HG02840 (cell line): ENCODE data around the gene IPO4.

Experiments
- ATAC-seq: cut with Tn5 transposase; IDR thresholded peaks from one replicate; pipeline ENCODE4 v1.9.1; 2021; ENCODE audit warnings: mild to moderate bottlenecking, moderate library complexity, moderate number of reproducible peaks; ENCODE audit not compliant: unreplicated experiment, low FRiP score

Gene IPO4

DNA sequence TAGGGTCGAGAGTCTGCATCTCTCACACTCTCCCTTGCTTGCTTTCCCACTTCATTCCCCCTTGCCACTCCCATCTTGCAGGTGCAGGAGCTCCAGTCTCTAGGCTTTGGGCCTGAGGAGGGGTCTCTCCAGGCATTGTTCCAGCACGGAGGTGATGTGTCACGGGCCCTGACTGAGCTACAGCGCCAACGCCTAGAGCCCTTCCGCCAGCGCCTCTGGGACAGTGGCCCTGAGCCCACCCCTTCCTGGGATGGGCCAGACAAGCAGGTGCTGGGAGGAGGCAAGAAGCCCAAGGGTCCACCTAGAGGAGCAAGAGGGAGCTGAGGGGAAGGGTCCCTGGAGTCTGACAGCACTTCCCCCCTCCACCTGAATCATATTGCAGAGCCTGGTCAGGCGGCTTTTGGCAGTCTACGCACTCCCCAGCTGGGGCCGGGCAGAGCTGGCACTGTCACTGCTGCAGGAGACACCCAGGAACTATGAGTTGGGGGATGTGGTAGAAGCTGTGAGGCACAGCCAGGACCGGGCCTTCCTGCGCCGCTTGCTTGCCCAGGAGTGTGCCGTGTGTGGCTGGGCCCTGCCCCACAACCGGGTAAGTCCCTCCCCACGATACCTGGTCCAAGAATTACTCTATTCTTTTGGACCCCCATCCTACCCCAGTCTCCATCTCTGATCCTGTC, 37.1 kb downstream of the IPO4 start:
- ATAC-seq: no peak

DNA sequence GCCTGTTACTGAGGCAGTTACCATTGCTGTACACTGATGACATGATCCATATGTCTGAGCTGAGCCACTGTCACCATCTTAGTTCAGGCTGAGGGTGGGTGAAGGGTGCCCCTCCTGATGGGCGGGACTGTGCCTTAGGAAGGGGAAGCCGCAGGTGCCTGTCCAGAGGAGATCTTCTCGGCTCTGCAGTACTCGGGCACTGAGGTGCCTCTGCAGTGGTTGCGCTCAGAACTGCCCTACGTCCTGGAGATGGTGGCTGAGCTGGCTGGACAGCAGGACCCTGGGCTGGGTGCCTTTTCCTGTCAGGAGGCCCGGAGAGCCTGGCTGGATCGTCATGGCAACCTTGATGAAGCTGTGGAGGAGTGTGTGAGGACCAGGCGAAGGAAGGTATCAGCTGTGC, 37.6 kb downstream of the IPO4 start:
- ATAC-seq: no peak

DNA sequence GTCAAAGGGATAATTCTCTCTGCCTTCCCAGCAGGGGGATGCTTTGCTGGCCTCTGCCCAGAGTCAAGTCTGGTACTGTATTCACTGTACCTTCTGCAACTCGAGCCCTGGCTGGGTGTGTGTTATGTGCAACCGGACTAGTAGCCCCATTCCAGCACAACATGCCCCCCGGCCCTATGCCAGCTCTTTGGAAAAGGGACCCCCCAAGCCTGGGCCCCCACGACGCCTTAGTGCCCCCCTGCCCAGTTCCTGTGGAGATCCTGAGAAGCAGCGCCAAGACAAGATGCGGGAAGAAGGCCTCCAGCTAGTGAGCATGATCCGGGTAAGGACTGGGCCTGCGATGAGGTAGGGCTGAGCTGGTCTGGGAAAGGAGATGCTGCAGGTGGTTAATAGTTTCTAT, 38.0 kb downstream of the IPO4 start:
- no peak for ATAC-seq

DNA sequence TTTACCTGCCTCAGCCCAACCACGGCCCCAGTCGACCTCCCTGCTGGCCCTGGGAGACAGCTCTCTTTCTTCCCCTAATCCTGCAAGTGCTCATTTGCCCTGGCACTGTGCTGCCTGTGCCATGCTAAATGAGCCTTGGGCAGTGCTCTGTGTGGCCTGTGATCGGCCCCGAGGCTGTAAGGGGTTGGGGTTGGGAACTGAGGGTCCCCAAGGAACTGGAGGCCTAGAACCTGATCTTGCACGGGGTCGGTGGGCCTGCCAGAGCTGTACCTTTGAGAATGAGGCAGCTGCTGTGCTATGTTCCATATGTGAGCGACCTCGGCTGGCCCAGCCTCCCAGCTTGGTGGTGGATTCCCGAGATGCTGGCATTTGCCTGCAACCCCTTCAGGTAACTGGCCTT, 38.6 kb downstream of the IPO4 start:
- no peak for ATAC-seq

DNA sequence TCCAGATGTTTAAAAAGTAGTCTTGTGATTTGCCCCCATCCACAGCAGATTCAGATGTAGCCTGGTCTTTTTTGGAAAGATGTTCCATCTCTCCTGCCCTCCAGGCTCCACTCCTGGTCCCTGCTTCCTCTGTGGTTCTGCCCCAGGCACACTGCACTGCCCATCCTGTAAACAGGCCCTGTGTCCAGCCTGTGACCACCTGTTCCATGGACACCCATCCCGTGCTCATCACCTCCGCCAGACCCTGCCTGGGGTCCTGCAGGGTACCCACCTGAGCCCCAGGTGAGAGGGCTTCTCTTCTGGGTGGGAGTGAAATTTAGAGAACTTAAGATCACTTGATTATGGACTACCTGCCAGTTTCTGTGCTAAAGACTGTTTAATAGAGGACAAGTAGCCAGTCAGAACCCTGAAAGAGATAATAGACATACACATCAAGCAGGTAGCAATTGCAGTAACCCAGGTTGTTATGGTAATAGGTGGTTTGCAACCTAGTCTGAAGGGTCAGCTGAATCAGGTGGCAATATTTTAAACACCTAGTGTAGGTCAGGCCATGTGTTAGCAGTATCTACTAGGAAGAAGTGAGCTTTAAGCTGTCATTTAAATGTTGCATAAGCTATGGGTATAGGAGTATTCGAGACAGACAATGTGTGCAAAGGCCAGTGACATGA, 39.2 kb downstream of the IPO4 start:
- ATAC-seq: no peak

DNA sequence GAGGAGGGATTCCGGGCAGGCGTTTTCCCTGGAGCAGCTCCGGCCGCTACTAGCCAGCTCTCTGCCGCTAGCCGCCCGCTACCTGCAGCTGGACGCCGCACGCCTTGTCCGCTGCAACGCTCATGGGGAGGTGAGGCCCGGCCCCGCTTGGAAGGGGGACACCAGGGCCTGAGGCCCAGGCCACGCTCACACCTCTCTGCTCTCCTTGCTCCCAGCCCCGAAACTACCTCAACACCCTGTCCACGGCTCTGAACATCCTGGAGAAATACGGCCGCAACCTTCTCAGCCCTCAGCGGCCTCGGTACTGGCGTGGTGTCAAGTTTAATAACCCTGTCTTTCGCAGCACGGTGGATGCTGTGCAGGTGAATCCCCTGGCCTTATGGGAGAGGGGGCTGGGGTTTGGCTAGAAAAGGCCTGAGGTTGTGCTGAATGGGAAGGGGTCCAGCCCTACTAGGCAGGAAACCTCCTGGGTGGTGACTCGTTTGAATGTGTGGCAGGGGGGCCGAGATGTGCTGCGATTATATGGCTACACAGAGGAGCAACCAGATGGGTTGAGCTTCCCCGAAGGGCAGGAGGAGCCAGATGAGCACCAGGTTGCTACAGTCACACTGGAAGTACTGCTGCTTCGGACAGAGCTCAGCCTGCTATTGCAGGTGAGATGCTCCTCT, 40.7 kb downstream of the IPO4 start:
- ATAC-seq: no peak

DNA sequence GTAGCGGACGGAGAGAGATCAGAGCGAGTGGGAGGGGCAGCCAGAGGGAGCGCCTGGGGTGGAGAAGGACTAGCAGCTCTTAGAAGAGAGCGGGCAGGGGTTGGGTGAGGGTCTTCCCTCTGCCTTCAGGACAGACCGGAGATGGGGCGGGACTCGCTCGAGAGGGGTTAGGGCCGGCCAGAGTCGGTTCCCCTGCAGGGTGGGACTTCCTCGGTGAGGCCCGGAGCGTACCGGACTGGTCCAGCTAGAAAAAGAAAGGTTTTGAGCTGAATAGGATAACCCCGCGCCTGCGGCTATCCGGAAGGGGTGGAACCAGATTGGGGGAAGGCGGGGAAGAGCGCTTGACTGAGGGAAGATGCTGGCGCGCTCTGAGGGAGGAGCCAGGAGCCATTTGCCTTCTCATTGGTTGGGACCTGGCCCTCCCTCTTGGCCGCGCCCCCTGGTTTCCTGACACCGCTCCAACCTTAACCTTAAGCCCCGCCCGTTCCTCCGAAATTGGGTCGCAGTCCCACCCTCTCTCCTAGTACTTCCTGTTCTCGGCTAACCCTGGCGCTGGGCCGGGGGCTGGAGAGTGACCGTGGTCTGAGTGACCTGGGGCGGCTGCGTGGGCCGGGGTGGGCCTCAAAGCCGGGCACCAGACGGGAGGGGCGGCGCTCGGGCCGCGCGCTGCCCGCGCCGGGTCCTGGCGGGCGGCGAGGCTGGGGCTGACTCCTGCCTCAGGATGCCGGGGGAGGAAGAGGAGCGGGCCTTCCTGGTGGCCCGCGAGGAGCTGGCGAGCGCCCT, 41.4 kb downstream of the IPO4 start, which contains the start of gene RNF31:
TSS of gene RNF31 (plus strand) at position 521 of the 783 bp plus-strand sequence. CDS start at position 722, 201 bp downstream.
- ATAC-seq: peak; percentile 83

DNA sequence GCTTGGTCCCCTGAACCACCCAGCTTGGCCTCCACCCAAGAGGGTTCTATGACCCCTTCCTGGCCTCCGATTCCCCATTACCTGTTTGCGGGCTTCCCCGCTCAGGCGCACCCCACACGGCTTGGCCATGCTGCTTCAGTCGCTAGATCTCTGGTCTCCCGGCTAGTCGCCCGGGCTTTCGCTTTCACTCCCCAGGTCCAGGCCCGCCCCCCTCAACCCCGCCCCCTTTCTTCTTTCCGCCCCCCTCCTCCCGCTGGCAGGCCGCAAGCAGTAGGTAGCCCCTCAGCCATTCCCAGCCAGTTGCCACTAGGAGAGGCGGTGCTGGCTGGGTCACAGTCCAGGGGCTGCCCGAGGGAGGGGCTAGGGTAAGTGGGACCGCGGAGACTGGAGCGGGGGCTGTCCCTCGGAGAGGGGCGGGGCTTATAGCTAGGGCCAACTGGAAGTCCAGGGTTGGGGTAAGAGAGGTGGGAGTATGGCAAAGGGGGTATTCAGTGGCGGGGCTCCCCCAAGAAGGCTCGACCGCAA, 42.1 kb downstream of the IPO4 start, which contains the start of gene PSME2:
TSS of gene PSME2 (minus strand) at position 158 of the 525 bp plus-strand sequence. CDS start at position 129, 29 bp downstream.
- peak; percentile 55 for ATAC-seq

DNA sequence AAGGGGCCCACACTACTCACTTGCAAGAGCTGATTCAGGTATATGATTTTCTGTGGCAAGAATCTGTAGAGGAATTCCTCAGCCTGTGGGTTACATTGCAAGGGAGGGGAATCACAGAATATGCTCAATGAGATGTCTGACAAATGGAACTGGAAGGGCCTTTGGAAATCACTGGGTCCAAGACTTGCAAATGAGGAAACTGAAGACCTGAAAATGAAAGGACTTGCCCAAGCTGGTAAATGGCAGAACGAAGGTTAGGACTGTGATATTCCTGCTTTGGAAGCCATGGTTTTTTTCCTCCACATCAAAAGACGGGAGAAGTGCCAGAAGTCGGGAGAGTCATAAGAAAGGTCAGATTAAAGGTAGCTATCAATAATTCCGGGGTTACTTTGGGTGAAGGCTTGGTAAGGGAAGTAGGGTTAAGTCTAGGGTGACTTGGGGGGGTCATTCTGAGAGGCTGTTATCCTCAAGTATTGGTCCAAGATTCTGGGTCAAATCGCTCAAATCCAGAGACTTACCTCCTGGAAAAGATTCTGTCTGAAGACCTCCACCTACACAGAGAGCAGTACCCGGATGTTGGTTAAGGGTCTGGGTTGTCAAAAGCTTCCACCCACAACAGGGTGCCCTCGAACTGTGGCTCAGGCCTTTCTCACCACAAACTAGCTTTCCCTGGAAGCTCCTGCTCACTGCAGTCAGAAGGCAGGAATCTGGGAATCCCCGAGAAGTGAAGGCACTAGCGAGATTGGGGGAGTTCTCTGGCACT, 42.7 kb downstream of the IPO4 start:
- ATAC-seq: no peak

DNA sequence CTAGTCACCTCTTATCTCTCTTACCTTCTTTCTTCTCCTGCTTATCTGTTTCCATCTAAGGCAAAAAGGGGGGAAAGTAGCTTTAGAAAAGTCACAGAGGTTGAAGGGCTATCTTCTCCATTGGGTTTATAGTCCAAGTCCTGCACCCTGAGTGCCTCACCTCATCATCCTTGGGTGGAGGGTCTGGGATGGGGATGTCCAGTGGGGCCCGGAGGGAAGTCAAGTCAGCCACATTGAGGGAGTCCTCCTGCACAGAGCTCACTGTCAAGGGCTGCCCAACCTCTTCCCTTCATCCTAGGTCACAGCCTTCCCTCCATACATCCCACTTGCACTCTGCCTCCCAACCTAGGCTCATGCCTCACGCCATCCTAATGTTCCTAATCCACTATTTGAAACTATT, 43.4 kb downstream of the IPO4 start:
- no peak for ATAC-seq

DNA sequence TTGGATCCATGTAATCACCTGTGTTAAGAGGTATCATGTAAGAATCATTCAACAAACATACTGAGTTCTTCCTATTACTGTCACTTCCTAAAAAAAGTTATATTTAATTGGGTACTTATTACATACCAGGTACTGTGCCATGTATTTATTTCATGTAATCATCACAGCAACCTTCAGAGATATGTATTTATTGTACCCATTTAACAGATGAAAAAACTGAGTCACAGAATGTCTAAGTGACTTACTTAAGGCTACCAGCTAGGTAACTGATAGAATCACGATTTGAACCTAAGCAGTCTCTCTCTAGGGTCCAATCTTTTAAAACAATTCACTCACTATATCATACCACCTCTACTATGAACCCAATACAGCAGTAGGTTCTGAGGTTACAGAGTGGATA, 44.2 kb downstream of the IPO4 start:
- ATAC-seq: no peak

DNA sequence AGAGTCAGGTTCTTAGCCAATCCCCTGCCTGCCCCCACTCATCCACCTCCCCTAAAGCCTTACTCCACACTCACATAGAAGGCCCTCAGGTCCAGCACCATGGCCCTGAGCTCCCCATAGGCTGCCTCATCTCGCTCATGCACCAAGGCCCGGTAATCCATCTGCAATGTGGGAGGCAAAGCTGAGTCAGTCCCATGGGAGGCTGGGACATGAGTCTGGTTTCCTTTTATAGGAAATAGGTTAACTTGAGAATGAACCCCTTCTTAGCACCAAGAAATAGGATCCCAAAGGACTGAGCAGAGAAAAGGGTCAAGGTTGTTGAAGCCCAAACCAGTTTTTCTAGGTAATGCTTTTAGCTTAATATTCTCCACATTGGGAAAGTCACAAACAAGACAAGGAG, 45.1 kb downstream of the IPO4 start:
- no peak for ATAC-seq

DNA sequence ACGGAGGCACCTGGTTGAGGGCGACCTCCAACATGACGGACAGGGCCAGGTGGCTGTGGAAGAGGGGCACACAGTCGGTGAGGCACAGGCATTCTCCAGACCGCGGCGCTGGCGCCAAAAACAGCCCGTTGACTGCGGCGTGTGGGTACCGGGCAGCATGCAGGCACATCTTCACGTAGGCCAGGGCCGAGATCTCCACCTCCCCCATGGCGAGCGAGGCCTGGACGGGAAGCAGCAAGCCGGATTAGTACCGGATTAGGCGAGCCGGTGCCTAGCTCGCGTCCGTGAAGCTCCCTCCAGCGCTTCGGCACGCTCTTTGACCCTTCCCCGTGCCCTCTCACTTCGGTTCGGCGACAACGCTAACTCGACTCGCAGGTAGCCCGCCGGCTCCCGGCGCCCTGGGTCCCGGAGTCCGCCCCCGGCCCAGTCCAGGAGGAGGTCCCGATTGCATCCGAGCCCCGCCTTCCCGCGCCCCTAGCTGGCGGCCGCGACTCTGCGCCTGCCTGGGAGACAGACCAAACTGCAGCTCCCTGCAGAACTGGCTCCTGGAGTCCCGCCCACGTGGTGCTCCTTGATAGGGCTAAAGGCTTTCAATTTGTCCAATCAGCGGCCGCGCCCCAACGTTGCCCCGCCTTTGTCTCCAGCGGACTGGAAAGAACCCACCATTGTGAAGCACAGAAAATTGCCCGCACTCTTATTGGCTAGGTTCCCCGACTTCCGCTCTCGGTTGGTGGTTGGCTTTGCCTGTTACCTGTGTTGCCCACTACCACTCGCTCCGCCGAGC, 47.3 kb downstream of the IPO4 start, which contains the start of gene EMC9:
TSS of gene EMC9 (minus strand) at position 495 of the 784 bp plus-strand sequence. CDS start at position 208, 287 bp downstream.
- ATAC-seq: peak; percentile 79

DNA sequence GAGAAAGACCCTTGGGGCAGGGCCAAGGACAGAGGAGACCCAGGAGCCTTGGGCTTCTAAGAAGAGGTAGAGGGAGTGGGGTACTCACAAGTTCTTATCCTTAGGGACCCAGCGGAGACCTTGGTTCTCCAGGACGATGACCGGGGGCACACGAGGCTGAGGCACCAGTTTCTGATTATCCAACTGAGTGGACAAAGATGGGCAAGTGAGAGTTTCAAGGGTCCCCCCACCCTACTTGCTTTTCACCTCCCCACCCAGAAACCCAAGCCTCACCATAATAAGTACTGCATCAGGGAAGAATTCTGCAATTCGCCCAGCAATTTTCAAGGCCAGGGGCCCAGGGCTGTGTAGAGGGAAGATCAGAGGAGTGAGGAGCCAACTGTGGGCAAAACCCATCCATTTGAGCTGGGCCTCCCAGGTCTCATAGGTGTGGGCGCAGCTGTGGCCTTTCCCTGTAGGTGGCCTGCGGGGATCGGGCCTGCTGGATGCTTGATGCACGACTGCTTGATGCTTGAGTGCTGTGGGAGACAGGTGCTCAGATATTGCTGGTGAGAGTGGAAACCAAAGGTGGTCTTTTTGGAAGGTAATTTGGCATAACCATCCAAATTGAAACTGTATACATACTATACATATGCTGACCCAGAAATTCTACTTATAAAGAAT, 49.2 kb downstream of the IPO4 start:
- no peak for ATAC-seq

DNA sequence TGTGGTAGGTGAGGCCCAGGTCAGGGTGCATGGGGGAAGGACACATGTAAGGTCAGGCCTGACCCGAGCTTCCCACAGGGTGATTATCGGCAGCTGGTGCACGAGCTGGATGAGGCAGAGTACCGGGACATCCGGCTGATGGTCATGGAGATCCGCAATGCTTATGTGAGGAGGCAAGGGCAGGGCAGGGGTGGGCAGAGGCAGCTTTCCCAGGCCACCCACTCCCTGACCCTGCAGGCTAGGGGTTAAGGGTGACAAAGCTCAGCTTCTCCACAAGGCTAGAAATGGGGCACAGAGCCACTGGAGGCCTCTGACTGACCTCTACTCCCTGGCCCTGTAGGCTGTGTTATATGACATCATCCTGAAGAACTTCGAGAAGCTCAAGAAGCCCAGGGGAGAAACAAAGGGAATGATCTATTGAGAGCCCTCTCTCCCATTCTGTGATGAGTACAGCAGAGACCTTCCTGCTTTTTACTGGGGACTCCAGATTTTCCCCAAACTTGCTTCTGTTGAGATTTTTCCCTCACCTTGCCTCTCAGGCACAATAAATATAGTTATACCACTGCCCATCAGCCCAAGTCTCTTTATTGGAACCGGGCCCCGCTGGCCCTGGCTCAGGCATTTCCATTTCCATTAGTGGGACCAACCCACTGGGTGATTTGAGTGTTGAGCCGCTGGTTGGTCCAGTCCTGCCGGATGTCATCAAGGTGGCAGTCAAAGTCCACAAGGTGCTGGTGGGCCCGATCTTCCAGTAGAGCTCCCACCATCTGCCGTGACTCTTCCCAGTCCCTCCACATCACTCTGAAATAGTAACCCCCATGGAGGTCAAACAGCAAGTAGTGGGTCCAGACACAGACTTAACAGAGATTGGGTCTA, 50.0 kb downstream of the IPO4 start:
- no peak for ATAC-seq

DNA sequence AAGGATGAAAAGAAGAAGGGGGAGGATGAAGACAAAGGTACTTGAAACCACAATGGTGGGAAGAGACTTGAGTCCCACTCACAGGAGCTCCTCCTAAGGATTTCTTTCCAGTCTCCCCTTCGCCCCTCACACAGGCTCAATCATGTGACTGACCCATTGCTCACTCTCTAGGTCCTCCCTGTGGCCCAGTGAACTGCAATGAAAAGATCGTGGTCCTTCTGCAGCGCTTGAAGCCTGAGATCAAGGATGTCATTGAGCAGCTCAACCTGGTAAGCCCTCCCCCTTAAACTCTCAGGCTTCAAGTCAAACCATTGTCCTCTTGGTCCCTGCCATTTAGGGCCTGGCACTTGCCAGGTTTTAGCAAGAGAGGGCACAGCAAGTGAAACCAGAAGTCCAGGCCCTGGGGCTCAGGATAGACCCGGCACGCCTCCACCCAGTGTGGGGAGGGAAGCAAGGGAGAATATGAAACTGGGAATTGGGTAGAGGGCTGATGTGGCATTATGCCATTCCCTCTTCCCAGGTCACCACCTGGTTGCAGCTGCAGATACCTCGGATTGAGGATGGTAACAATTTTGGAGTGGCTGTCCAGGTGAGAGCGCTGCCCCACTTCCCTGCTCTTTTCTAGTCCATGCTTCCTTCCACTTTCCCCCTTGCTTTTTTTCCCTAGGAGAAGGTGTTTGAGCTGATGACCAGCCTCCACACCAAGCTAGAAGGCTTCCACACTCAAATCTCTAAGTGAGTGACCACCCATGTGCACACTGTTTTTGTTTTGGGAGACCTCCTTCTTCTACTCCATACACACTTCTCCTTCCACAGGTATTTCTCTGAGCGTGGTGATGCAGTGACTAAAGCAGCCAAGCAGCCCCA, 50.9 kb downstream of the IPO4 start:
- ATAC-seq: no peak
